SKM-1 treated with dmso at 0.1 percent for 144 hours (cell line): Measurements from ENCODE around the gene CXCL1.

Source experiments
- DNase-seq: peaks from one replicate; lab custom pipeline; 2025; ENCODE audit not compliant: unreplicated experiment; lab: John Stamatoyannopoulos, UW

CXCL1 gene

GRCh38 chr4:73869130-73870055, at the start of gene CXCL1:
CXCL1 (plus strand) TSS chr4:73869393; CDS start chr4:73869471, 78 bp downstream.
- DNase-seq: no peak

DNA sequence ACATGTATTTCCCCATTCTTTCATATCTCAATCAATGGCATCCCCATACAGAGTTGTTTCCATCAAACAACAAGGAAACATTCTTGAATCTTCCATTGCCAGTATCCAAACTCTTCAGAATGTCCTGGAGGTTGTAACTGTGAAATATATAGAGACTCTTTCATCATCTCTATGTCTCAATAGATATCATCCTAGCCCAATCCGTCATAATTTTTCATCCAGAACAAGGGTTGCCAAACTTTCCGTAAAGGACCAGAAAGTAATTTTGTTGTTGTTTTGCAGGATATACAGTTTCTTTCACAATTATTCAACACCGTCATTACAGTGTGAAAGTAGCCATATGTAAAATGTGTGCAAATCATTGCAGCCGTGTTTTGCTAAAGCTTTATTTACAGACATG, 47.9 kb upstream of the CXCL1 start:
- no peak for DNase-seq

DNA sequence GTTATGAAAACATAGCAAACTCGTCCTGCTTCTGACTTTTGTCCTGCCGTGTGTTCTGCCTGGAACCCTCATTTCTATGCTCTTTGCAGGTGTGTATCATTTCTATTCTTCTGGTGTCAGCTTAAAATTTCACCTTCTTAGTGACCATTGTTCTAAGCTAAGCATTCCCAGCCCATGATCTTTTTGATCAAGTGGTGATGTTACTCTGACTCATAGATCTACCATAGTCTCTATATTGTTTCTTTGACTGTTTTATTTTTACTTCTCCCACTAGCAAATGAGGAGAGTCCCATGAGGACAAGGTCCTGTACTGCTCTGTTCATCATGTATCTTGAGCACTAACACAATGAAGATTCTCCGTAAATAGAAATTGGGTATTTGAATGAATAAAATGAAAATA, 46.8 kb upstream of the CXCL1 start:
- no peak for DNase-seq

DNA sequence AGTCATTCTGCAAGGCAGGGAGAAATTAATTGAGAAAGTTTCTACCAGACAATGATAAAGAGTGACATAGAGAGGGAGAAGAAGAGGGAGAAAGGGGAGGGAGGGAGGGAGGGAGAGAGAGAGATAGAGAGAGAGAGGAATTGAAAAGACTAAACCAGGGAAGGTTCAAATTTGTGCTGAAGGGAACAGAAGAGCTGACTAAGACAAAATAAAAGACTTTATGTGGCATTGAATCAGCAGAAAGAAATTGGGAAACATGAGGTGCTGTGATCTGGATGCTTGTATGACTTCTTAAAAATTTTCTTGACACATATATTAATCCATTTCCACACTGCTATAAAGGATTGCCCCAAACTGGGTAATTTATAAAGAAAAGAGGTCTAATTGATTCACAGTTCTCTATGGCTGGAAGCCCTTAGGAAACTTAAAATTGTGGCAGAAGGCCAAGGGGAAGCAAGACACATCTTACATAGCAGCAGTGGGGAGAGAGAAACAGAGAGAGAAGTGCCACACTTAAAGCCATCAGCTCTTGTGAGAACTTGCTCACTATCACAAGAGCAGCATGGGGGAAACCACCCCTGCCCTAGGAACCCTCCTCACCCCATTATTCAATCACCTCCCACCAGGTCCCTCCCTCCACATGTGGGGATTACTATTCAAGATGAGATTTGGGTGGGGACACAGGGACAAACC, 46.2 kb upstream of the CXCL1 start:
- DNase-seq: peak; percentile 47

DNA sequence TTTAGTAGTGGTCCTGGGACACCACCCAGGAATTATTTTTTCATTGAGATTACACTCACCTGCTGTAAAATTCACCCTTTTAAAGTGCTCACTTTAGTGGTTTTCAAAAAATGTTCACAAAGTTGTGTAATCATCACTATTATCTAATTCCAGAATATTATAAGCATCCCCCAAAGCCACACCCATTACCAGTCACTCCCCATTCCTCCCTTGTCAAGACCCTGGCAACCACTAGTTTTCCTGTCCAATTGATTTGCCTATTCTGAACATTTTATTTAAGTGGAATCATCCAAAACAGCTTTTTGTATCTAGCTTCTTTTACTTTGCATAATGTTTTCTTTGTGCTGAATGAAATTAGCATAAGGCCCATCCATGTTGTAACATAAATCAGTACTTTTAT, 45.4 kb upstream of the CXCL1 start:
- no peak for DNase-seq

- peak; percentile 84 for DNase-seq
These were observed 40.2 kb upstream of the CXCL1 start for GRCh38 chr4:73828956-73829355.

- no peak for DNase-seq
These were observed 37.6 kb upstream of the CXCL1 start for GRCh38 chr4:73831569-73831968.

DNA sequence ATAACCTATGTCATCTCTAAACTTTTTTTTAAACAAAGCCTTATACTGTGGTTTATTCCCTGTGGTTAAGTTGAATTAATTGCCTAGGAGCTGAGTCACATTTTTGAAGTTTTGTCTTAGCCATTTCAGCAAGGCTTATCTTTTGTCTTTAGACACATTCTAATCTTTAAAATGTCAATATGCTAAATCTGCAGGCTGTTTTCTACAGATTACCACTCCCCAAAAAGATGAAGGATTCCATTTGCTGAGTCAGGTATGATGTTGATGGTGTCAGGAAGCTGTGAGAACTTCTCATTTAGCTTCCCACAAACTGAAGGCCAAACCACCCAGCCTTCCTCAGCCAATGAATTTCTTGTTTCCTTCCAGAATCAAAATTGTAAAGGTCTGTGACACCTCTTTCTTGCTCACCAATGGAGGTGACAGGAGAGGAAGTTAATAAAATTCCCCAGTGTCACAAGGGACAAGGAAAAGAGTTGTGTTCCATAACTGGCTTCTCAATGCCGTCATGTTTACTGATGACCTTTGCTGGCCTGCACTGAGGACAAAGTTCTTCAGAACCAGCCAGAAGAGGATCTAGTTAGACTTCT, 36.4 kb upstream of the CXCL1 start:
- no peak for DNase-seq

DNA sequence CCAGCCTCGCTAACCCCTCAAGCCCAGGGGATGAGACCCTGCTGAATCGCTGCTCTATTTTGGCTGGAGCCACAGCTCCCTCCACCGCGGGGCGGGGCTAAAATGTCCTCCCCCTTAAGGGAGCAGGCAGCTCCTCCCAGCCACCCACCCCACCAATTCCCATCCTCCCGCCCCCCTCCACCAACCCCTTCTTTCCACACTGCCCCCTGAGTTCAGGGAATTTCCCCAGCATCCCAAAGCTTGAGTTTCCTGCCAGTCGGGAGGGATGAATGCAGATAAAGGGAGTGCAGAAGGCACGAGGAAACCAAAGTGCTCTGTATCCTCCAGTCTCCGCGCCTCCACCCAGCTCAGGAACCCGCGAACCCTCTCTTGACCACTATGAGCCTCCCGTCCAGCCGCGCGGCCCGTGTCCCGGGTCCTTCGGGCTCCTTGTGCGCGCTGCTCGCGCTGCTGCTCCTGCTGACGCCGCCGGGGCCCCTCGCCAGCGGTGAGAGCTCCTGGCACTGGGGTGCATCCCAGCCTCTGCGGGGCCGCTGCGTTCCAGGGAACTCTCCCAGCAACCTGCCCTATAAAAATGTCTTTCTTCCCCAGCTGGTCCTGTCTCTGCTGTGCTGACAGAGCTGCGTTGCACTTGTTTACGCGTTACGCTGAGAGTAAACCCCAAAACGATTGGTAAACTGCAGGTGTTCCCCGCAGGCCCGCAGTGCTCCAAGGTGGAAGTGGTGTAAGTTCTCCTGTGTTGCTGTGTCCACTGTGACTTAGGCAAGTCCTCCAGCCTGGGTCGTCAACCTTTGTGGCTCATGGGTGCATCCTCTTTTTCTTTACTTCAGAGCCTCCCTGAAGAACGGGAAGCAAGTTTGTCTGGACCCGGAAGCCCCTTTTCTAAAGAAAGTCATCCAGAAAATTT, 32.6 kb upstream of the CXCL1 start, which contains the start of gene CXCL6:
CXCL6 (plus strand) TSS at position 306 of the 907 bp plus-strand sequence; CDS start at position 379, 73 bp downstream.
- no peak for DNase-seq

GRCh38 chr4:73839071-73839470, 30.1 kb upstream of the CXCL1 start:
- DNase-seq: no peak

- DNase-seq: no peak
These were observed 29.5 kb upstream of the CXCL1 start for GRCh38 chr4:73839715-73840114.

DNA sequence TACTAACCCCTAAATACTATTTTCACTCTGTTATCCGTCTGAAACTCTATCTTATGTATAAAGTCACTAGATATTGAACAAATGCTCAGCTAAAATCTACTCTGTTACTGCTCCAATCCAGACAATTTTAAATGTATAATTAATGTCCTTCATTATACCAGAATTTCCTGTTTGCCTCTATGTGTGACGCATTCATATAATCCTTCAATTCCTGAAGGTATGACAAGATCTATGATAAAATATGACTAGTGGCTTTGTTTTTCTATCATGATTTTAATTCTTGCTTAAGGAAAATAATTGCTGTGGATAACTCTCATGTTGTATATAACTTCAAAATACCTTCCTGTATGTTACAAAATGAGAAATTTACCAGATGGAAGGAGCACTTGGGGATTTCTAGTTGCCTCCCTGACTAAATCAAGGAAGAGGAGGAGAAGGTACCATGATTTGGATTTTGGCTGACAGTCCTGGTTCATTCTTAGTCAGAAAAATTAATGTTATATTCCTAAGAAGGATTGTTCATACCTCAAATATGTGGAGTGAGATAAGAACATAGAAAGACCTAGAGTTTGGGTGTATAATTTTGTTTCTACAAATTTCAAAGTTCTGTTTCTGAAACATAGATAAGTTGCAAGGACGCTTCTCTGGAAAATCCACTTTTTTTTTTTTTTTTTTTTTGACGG, 27.8 kb upstream of the CXCL1 start:
- DNase-seq: no peak

DNA sequence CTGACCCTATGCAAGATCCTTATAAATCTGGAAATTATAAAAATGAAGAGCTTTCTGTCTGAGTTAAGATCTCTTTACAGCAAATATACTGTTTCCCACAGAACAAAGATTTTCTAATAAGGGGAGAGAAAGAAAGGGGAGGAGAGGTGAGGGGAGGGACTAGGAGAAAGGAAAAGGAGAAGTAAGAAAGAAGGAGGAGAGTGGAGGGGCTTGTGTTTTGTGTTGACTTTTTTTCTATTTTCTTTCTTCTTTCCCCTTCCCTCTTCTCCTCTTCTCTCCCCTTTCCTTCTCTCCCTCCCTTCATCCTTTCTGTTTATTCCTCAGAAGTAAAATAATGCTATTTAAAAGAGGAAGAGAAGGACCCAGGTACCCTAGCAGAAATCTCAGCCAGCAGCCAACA, 26.5 kb upstream of the CXCL1 start:
- no peak for DNase-seq

GRCh38 chr4:73843369-73843768, 25.8 kb upstream of the CXCL1 start:
- DNase-seq: no peak

DNA sequence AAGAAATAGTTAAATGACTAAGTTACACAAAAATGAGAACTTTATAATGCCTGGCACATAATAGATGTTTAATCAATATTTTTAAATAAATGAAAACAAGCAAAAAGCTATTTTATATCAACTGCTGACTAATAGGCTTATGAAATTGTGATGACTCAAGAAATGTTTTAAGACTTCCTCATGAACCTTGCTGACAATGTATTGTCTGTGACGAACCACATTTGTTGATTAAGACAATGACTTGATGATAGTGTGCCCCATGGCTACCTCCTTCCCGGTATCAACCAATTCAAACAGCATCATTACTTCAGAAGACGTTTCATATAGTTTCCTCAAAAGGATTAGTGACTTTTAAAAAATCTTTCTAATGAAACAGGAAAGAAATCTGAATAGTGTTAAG, 24.8 kb upstream of the CXCL1 start:
- DNase-seq: no peak

GRCh38 chr4:73844806-73845205, 24.4 kb upstream of the CXCL1 start:
- DNase-seq: no peak

- peak; percentile 58 for DNase-seq
These were observed 21.5 kb upstream of the CXCL1 start for GRCh38 chr4:73847526-73848182.

DNA sequence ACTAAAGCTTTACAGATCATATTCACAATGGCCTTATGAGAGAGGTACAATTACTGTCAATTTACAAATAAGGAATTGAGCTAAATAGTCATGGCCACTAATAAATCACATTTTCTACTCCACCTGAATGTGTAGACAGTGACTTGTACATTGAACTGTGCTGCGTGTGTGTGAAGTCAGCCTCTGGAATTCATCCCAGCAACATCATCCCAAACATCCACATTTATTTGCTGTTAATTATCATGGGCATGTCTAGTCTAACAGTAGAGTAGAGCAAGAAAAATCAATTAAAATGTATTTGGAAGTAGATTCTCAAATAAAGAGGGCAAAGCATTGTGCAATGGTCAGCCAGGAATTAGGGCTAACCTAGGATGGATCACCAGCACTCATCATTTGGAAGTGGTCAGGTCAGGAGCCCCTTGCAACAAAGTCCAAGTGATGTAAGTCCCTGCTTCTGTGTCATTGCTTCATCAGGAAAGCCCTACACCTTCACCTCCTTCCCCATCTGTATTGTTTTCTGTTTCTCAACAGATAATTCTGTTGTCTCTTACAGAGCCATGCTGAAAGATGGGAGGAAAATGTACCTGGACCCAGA, 20.9 kb upstream of the CXCL1 start:
- DNase-seq: no peak

DNA sequence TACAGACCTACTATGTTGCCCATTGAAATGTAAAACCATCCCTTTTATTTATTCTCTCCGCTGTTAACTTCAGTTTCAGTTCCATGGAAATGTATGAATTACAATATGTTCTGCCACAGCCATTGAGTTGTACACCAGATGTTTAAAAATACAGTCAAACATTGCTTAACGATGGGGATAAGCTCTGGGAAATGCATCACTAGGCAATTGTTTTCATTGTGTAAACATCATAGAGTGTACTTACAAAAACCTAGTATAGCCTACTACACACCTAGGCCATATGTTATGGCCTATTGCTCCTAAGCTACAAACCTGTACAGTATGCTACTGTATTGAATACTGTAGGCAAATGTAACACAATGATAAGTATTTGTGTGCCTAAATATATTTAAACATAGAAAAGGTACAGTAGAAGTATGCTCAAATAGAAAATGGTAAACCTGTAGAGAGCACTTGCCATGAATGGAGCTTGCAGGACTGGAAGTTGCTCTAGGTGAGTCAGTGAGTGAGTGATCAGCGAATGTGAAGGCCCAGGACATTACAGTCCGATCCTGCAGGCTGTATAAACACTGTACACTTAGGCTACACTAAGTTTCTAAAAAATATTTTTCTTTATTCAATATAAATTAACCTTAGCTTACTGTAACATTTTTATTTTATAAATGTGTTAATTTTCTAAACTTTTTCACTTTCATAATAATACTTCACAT, 18.8 kb upstream of the CXCL1 start:
- no peak for DNase-seq
